ENCODE measurements around the gene LOXHD1. TPM values are rescaled to one million over a fixed set of nuclear protein-coding genes. Genes with fewer than 3 reads are reported as not detected.

Gene LOXHD1
- total RNA-seq, 1 donor from 2014 or later, result 0.62 TPM

- no peak for ATAC-seq (ENCODE audit: poor library complexity)
- DNase-seq, result no peak
- intact Hi-C loops (cut with DNase I), result loop anchor here (10.0 kb wide), 1 partner anchor 69 kb away; no protein-coding TSS in a partner anchor
These were observed 211.3 kb downstream of the LOXHD1 start for GRCh38 chr18:46445522-46446313.

- ATAC-seq (ENCODE audit: poor library complexity), result no peak
- intact Hi-C loops (cut with DNase I), result no loop called here
- DNase-seq, result no peak
These were observed 218.0 kb downstream of the LOXHD1 start for GRCh38 chr18:46439037-46439436.

- no peak for ATAC-seq (ENCODE audit: poor library complexity)
- DNase-seq, result no peak
- intact Hi-C loops (cut with DNase I), result no loop called here
These were observed 220.0 kb downstream of the LOXHD1 start for GRCh38 chr18:46437061-46437460.

- intact Hi-C loops (cut with DNase I), result no loop called here
- DNase-seq, result no peak
- no peak for ATAC-seq (ENCODE audit: poor library complexity)
These were observed 220.4 kb downstream of the LOXHD1 start for GRCh38 chr18:46436621-46437020.

GRCh38 chr18:46435031-46435430 lies 222.0 kb downstream of the LOXHD1 start:
- intact Hi-C loops (cut with DNase I), result no loop called here
- ATAC-seq (ENCODE audit: poor library complexity) (no peak), DNase-seq (no peak)

GRCh38 chr18:46434629-46435028 lies 222.4 kb downstream of the LOXHD1 start:
- no peak for DNase-seq
- intact Hi-C loops (cut with DNase I), result no loop called here
- no peak for ATAC-seq (ENCODE audit: poor library complexity)

GRCh38 chr18:46433121-46433826 lies 223.7 kb downstream of the LOXHD1 start:
- DNase-seq (no peak), ATAC-seq (ENCODE audit: poor library complexity) (no peak)
- intact Hi-C loops (cut with DNase I), result no loop called here

GRCh38 chr18:46431522-46432171 lies 225.4 kb downstream of the LOXHD1 start:
- ATAC-seq (ENCODE audit: poor library complexity) (no peak), DNase-seq (no peak)
- intact Hi-C loops (cut with DNase I), result no loop called here

- no peak for DNase-seq
- no peak for ATAC-seq (ENCODE audit: poor library complexity)
- intact Hi-C loops (cut with DNase I), result no loop called here
These were observed 227.3 kb downstream of the LOXHD1 start for GRCh38 chr18:46429649-46430224.

GRCh38 chr18:46429130-46429529 lies 227.9 kb downstream of the LOXHD1 start:
- ATAC-seq (ENCODE audit: poor library complexity) (no peak), DNase-seq (no peak)
- intact Hi-C loops (cut with DNase I), result no loop called here

- DNase-seq (no peak), ATAC-seq (ENCODE audit: poor library complexity) (peak; percentile 65)
- intact Hi-C loops (cut with DNase I), result no loop called here
These were observed 228.7 kb downstream of the LOXHD1 start for GRCh38 chr18:46428368-46428767.

GRCh38 chr18:46427216-46427995 lies 229.6 kb downstream of the LOXHD1 start:
- DNase-seq, result no peak
- intact Hi-C loops (cut with DNase I), result no loop called here
- ATAC-seq (ENCODE audit: poor library complexity), result no peak

Other genes with a start within 250 kb of the LOXHD1 start
- gene ST8SIA5, start 99.8 kb upstream of the LOXHD1 start, total RNA-seq, result 1.5 TPM